Activated CD4-positive, alpha-beta T cell treated with anti-CD3 and anti-CD28 coated beads, Interleukin-2, amount 10 ng/mL, durations not matched to agents 7 days and 5 days (primary cell): ENCODE measurements around the gene IARS2. TPM values are rescaled to one million over a fixed set of nuclear protein-coding genes. Genes with fewer than 3 reads are reported as not detected.
"Not testable (repeated sequence)": the region's sequence is repeated elsewhere in the genome, so short reads cannot be mapped to it uniquely, and the experiment has no call there.

Experiments
- CTCF ChIA-PET: fragments of 350-600 bp; sonication (Branson Sonifier 250); formaldehyde crosslinking; loops from one replicate; lab custom pipeline; 2021; ENCODE audit warnings: antibody characterized with exemption; lab: Charles Lee
- POLR2A ChIA-PET: fragments of 350-600 bp; sonication (Branson Sonifier 250); formaldehyde crosslinking; loops from one replicate; lab custom pipeline; 2021; ENCODE audit warnings: antibody characterized with exemption; lab: Charles Lee
- DNase-seq: peaks from one replicate; pipeline ENCODE4 v3.0.0-alpha.2; 2020
- H3K27ac Mint-ChIP-seq: one replicate; pipeline ENCODE4 v1.8.0; 2021; ENCODE audit warnings: mild to moderate bottlenecking, moderate library complexity, mixed read lengths
- H3K27me3 Mint-ChIP-seq: one replicate; pipeline ENCODE4 v1.8.0; 2021; ENCODE audit warnings: mixed read lengths
- H3K36me3 Mint-ChIP-seq: one replicate; pipeline ENCODE4 v1.8.0; 2021; ENCODE audit warnings: low read depth, mixed read lengths
- H3K4me1 Mint-ChIP-seq: one replicate; pipeline ENCODE4 v1.8.0; 2021; ENCODE audit warnings: mixed read lengths
- H3K4me3 Mint-ChIP-seq: one replicate; pipeline ENCODE4 v1.8.0; 2021; ENCODE audit warnings: mild to moderate bottlenecking, moderate library complexity, mixed read lengths
- H3K9me3 Mint-ChIP-seq: one replicate; pipeline ENCODE4 v1.8.0; 2021; ENCODE audit warnings: mixed read lengths
- total RNA-seq, 2 experiments: library from RNA; stranded (reverse); gene quantifications; one replicate each; pipeline ENCODE4 v1.2.3, GENCODE V29; 2021

Gene IARS2
- total RNA-seq, 2 experiments from 2014 or later, result 55.4 to 55.8 TPM

GRCh38 chr1:220157738-220158137 is 63.8 kb downstream of the IARS2 start:
- Mint-ChIP-seq H3K9me3 (no peaks in the 10 kb centered on the region), H3K27ac (no peak overlapping the region), H3K4me3 (no peak overlapping the region), H3K4me1 (peaks cover 18% of the 10 kb centered on the region), H3K27me3 (no peaks in the 10 kb centered on the region), H3K36me3 (peaks cover 54% of the 10 kb centered on the region)
- ChIA-PET POLR2A (no interaction called here), CTCF (interaction anchor here (0.7 kb wide), 1 partner anchor 659 kb away, joined by 3 read pairs; no protein-coding TSS in a partner anchor)
- DNase-seq, result no peak

GRCh38 chr1:220158530-220158929 is 64.6 kb downstream of the IARS2 start:
- CTCF ChIA-PET, result interaction anchor here (0.7 kb wide), 1 partner anchor 658 kb away, joined by 3 read pairs; no protein-coding TSS in a partner anchor
- POLR2A ChIA-PET, DNase-seq, H3K4me3 Mint-ChIP-seq, H3K27me3 Mint-ChIP-seq, H3K27ac Mint-ChIP-seq, H3K9me3 Mint-ChIP-seq: not testable (repeated sequence)
- Mint-ChIP-seq H3K36me3 (peaks cover 50% of the 10 kb centered on the region), H3K4me1 (peaks cover 18% of the 10 kb centered on the region)

GRCh38 chr1:220159041-220159440 is 65.1 kb downstream of the IARS2 start:
- Mint-ChIP-seq H3K36me3 (peaks cover 48% of the 10 kb centered on the region), H3K9me3 (no peaks in the 10 kb centered on the region), H3K27ac (no peak overlapping the region), H3K27me3 (no peaks in the 10 kb centered on the region), H3K4me1 (peaks cover 18% of the 10 kb centered on the region), H3K4me3 (no peak overlapping the region)
- ChIA-PET CTCF (no interaction called here), POLR2A (no interaction called here)
- no peak for DNase-seq

GRCh38 chr1:220160027-220160426 is 66.1 kb downstream of the IARS2 start:
- CTCF ChIA-PET, result interaction anchor here (0.9 to 1.2 kb wide), 2 partner anchors 15 to 47 kb away, joined by 3 read pairs; no protein-coding TSS in a partner anchor
- Mint-ChIP-seq H3K27ac (no peak overlapping the region), H3K4me3 (no peak overlapping the region), H3K27me3 (no peaks in the 10 kb centered on the region), H3K36me3 (peaks cover 42% of the 10 kb centered on the region), H3K4me1 (peaks cover 18% of the 10 kb centered on the region), H3K9me3 (no peaks in the 10 kb centered on the region)
- no peak for DNase-seq
- POLR2A ChIA-PET, result no interaction called here

GRCh38 chr1:220164116-220164515 is 70.2 kb downstream of the IARS2 start:
- H3K4me3 Mint-ChIP-seq, result no peak overlapping the region
- H3K36me3 Mint-ChIP-seq, result peaks cover 37% of the 10 kb centered on the region
- no peaks in the 10 kb centered on the region for H3K27me3 Mint-ChIP-seq
- CTCF ChIA-PET, result interaction anchor here (0.7 to 1.4 kb wide), 5 partner anchors 19 to 74 kb away, joined by 3 to 4 read pairs (median 3); no protein-coding TSS in a partner anchor
- no peaks in the 10 kb centered on the region for H3K9me3 Mint-ChIP-seq
- no peak for DNase-seq
- no peak overlapping the region for H3K27ac Mint-ChIP-seq
- POLR2A ChIA-PET, result no interaction called here
- H3K4me1 Mint-ChIP-seq, result peaks cover 3% of the 10 kb centered on the region

GRCh38 chr1:220164517-220164916 is 70.6 kb downstream of the IARS2 start:
- no peak for DNase-seq
- peaks cover 41% of the 10 kb centered on the region for H3K36me3 Mint-ChIP-seq
- ChIA-PET CTCF (interaction anchor here (0.7 to 1.0 kb wide), 3 partner anchors 19 to 74 kb away, joined by 3 to 4 read pairs (median 3); no protein-coding TSS in a partner anchor), POLR2A (no interaction called here)
- no peaks in the 10 kb centered on the region for H3K9me3 Mint-ChIP-seq
- no peak overlapping the region for H3K4me3 Mint-ChIP-seq
- peaks cover 3% of the 10 kb centered on the region for H3K4me1 Mint-ChIP-seq
- no peak overlapping the region for H3K27ac Mint-ChIP-seq
- H3K27me3 Mint-ChIP-seq, result no peaks in the 10 kb centered on the region

- Mint-ChIP-seq H3K36me3 (peaks cover 44% of the 10 kb centered on the region), H3K27ac (no peak overlapping the region), H3K9me3 (peaks cover 2% of the 10 kb centered on the region), H3K27me3 (no peaks in the 10 kb centered on the region), H3K4me3 (no peak overlapping the region), H3K4me1 (no peaks in the 10 kb centered on the region)
- DNase-seq, result no peak
- POLR2A ChIA-PET, result no interaction called here
- CTCF ChIA-PET, result interaction anchor here (0.6 to 0.9 kb wide), 2 partner anchors 30 to 161 kb away, joined by 3 to 4 read pairs; no protein-coding TSS in a partner anchor
Observed at GRCh38 chr1:220166853-220167252, 72.9 kb downstream of the IARS2 start.

- H3K36me3 Mint-ChIP-seq, result peaks cover 50% of the 10 kb centered on the region
- H3K4me1 Mint-ChIP-seq, H3K4me3 Mint-ChIP-seq, H3K9me3 Mint-ChIP-seq, DNase-seq, POLR2A ChIA-PET, CTCF ChIA-PET, H3K27me3 Mint-ChIP-seq, H3K27ac Mint-ChIP-seq: not testable (repeated sequence)
Observed at GRCh38 chr1:220169887-220170286, 76.0 kb downstream of the IARS2 start.

GRCh38 chr1:220170836-220171526 is 77.0 kb downstream of the IARS2 start:
- no peaks in the 10 kb centered on the region for H3K4me1 Mint-ChIP-seq
- no peak for DNase-seq
- POLR2A ChIA-PET, result no interaction called here
- CTCF ChIA-PET, result no interaction called here
- H3K27me3 Mint-ChIP-seq, result no peaks in the 10 kb centered on the region
- H3K27ac Mint-ChIP-seq, result no peak overlapping the region
- peaks cover 2% of the 10 kb centered on the region for H3K9me3 Mint-ChIP-seq
- H3K36me3 Mint-ChIP-seq, result peaks cover 49% of the 10 kb centered on the region
- H3K4me3 Mint-ChIP-seq, result no peak overlapping the region

- no peaks in the 10 kb centered on the region for H3K27me3 Mint-ChIP-seq
- CTCF ChIA-PET, result no interaction called here
- no peaks in the 10 kb centered on the region for H3K4me1 Mint-ChIP-seq
- H3K9me3 Mint-ChIP-seq, result no peaks in the 10 kb centered on the region
- H3K36me3 Mint-ChIP-seq, result peaks cover 57% of the 10 kb centered on the region
- H3K27ac Mint-ChIP-seq, result no peak overlapping the region
- POLR2A ChIA-PET, result no interaction called here
- no peak for DNase-seq
- no peak overlapping the region for H3K4me3 Mint-ChIP-seq
Observed at GRCh38 chr1:220176540-220176939, 82.6 kb downstream of the IARS2 start.

- no peak overlapping the region for H3K4me3 Mint-ChIP-seq
- H3K4me1 Mint-ChIP-seq, result no peaks in the 10 kb centered on the region
- H3K36me3 Mint-ChIP-seq, result peaks cover 41% of the 10 kb centered on the region
- DNase-seq, result no peak
- CTCF ChIA-PET, result no interaction called here
- no peaks in the 10 kb centered on the region for H3K27me3 Mint-ChIP-seq
- POLR2A ChIA-PET, result no interaction called here
- no peaks in the 10 kb centered on the region for H3K9me3 Mint-ChIP-seq
- H3K27ac Mint-ChIP-seq, result no peak overlapping the region
Observed at GRCh38 chr1:220182111-220182510, 88.2 kb downstream of the IARS2 start.

GRCh38 chr1:220182656-220183055 is 88.7 kb downstream of the IARS2 start:
- no peak overlapping the region for H3K27ac Mint-ChIP-seq
- DNase-seq, result no peak
- H3K36me3 Mint-ChIP-seq, result peaks cover 37% of the 10 kb centered on the region
- H3K4me3 Mint-ChIP-seq, result no peak overlapping the region
- H3K27me3 Mint-ChIP-seq, result no peaks in the 10 kb centered on the region
- H3K4me1 Mint-ChIP-seq, result no peaks in the 10 kb centered on the region
- ChIA-PET POLR2A (no interaction called here), CTCF (interaction anchor here (0.7 kb wide), 1 partner anchor 18 kb away, joined by 3 read pairs; no protein-coding TSS in a partner anchor)
- no peaks in the 10 kb centered on the region for H3K9me3 Mint-ChIP-seq

- no peaks in the 10 kb centered on the region for H3K4me1 Mint-ChIP-seq
- DNase-seq, result no peak
- H3K9me3 Mint-ChIP-seq, result no peaks in the 10 kb centered on the region
- no peaks in the 10 kb centered on the region for H3K27me3 Mint-ChIP-seq
- POLR2A ChIA-PET, result no interaction called here
- H3K36me3 Mint-ChIP-seq, result peaks cover 32% of the 10 kb centered on the region
- CTCF ChIA-PET, result no interaction called here
- no peak overlapping the region for H3K27ac Mint-ChIP-seq
- no peak overlapping the region for H3K4me3 Mint-ChIP-seq
Observed at GRCh38 chr1:220184506-220184905, 90.6 kb downstream of the IARS2 start.
